ENCODE measurements around the gene DYTN. TPM values are rescaled to one million over a fixed set of nuclear protein-coding genes. Genes with fewer than 3 reads are reported as not detected.

The DYTN gene
- total RNA-seq, 1 donor from 2014 or later: not detected

- H3K4me3 ChIP-seq: no peak overlapping the region
- H3K27me3 ChIP-seq (ENCODE audit: low read depth): no peaks in the 10 kb centered on the region
- no peak for DNase-seq
- H3K36me3 ChIP-seq: no peaks in the 10 kb centered on the region
- intact Hi-C loops (cut with micrococcal nuclease): no loop called here
- H3K9me3 ChIP-seq (replicated peaks): no peaks in the 10 kb centered on the region
- no peak for TF ChIP-seq CTCF (IDR thresholded peaks at IDR 0.05; ENCODE audit: borderline replicate concordance)
- peaks cover 8% of the 10 kb centered on the region for H3K4me1 ChIP-seq
- H3K27ac ChIP-seq (replicated peaks): peak overlapping the region; percentile 66
These were observed 102.6 kb downstream of the DYTN start for GRCh38 chr2:206615417-206616089.

DNA sequence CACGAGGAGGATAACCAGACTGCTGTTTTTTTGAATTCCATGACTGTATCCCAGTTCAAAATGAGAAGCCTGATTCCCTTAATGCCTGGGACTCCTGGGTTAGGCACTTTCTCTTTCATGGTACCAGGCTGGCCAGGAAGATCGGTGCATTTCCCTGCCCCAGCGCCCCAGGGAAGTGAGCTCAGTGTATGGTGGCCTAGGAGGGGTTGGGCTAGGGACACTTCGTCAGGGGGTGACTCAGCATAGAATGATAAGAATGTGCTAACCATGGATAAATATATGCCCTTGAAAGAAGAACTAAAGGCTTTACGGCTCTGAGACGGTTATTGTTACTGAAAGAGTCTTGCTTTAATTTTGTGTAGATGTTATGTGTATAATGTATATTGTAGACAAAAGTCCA is 103.4 kb downstream of the DYTN start:
- no peaks in the 10 kb centered on the region for H3K36me3 ChIP-seq
- peak overlapping the region; percentile 66 for H3K27ac ChIP-seq (replicated peaks)
- no peak for DNase-seq
- H3K9me3 ChIP-seq (replicated peaks): no peaks in the 10 kb centered on the region
- H3K27me3 ChIP-seq (ENCODE audit: low read depth): no peaks in the 10 kb centered on the region
- H3K4me3 ChIP-seq: no peak overlapping the region
- TF ChIP-seq CTCF (IDR thresholded peaks at IDR 0.05; ENCODE audit: borderline replicate concordance): no peak
- peaks cover 8% of the 10 kb centered on the region for H3K4me1 ChIP-seq
- intact Hi-C loops (cut with micrococcal nuclease): no loop called here

DNA sequence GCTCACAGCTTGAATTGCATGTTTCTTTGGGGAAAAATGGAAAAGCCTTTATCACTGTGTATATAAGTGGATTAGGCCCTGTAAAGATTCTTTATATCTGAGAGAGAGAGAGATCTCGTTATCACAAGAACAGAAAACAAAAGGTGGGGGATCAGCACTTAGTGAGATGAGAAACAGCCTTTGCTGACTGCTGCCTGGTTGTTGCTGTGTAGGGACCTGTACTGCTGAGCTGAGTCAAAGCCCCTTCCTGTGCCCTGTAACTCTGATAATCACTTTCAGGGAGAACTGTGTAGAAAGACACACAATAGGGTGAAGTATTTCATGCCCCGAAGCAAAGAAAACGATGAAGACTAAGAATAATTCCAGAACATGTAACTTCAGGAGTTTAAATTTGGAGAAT is 106.5 kb downstream of the DYTN start:
- no peaks in the 10 kb centered on the region for H3K9me3 ChIP-seq (replicated peaks)
- intact Hi-C loops (cut with micrococcal nuclease): no loop called here
- TF ChIP-seq CTCF (IDR thresholded peaks at IDR 0.05; ENCODE audit: borderline replicate concordance): no peak
- peaks cover 5% of the 10 kb centered on the region for H3K4me1 ChIP-seq
- no peak for DNase-seq
- no peak overlapping the region for H3K4me3 ChIP-seq
- H3K36me3 ChIP-seq: no peaks in the 10 kb centered on the region
- H3K27me3 ChIP-seq (ENCODE audit: low read depth): no peaks in the 10 kb centered on the region
- no peak overlapping the region for H3K27ac ChIP-seq (replicated peaks)

GRCh38 chr2:206611191-206611590 is 107.0 kb downstream of the DYTN start:
- Histone ChIP-seq H3K27me3 (ENCODE audit: low read depth) (no peaks in the 10 kb centered on the region), H3K4me1 (peaks cover 5% of the 10 kb centered on the region), H3K9me3 (replicated peaks) (no peaks in the 10 kb centered on the region), H3K4me3 (no peak overlapping the region), H3K36me3 (no peaks in the 10 kb centered on the region), H3K27ac (replicated peaks) (no peak overlapping the region)
- no peak for TF ChIP-seq CTCF (IDR thresholded peaks at IDR 0.05; ENCODE audit: borderline replicate concordance)
- intact Hi-C loops (cut with micrococcal nuclease): no loop called here
- no peak for DNase-seq

- Histone ChIP-seq H3K4me3 (no peak overlapping the region), H3K27ac (replicated peaks) (no peak overlapping the region), H3K36me3 (no peaks in the 10 kb centered on the region), H3K9me3 (replicated peaks) (no peaks in the 10 kb centered on the region), H3K27me3 (ENCODE audit: low read depth) (no peaks in the 10 kb centered on the region), H3K4me1 (peaks cover 2% of the 10 kb centered on the region)
- intact Hi-C loops (cut with micrococcal nuclease): no loop called here
- no peak for DNase-seq
- TF ChIP-seq CTCF (IDR thresholded peaks at IDR 0.05; ENCODE audit: borderline replicate concordance): no peak
These were observed 107.7 kb downstream of the DYTN start for GRCh38 chr2:206610451-206610850.

Data from left ventricle myocardium inferior (tissue), 1 donor.